K562 (cell line): ENCODE results near the gene LHFPL5. TPM values are rescaled to one million over a fixed set of nuclear protein-coding genes. Genes with fewer than 3 reads are reported as not detected.

Source experiments
- ATAC-seq: fragments of 200-7000 bp; cut with Tn5 transposase; 3 replicates; pipeline ENCODE4 v1.9.1; 2020; ENCODE audit warnings: moderate library complexity
- BruUV-seq: library from RNA; stranded (reverse); fragments of 400-500 nt; replicated peaks from 2 replicates; lab custom pipeline; 2021; lab: Mats Ljungman, UMichigan
- CTCF ChIA-PET: fragments of 300-600 bp; formaldehyde crosslinking; extraction: SDS; loops from one replicate; lab custom pipeline; 2021; ENCODE audit warnings: low intra/inter-chr PET ratio; lab: Yijun Ruan, JAX
- POLR2A ChIA-PET: fragments of 300-600, 350-650 bp; sonication (Branson Sonifier 250); formaldehyde crosslinking; extraction: SDS; loops from one replicate; lab custom pipeline; 2021; ENCODE audit warnings: antibody characterized with exemption, inconsistent platforms; lab: Yijun Ruan, JAX
- DNase-seq, 4 experiments: peaks; one replicate each; pipeline versions ENCODE4 v3.0.0 to v3.0.0-alpha.2; 2011 to 2018; ENCODE audit warnings: low spot score in 3 of 4, mixed read lengths in 3 of 4; ENCODE audit errors: extremely low read depth in 1 of 4
- FAIRE-seq: peaks from 2 replicates; lab custom pipeline; 2011; peaks lifted over from hg19 to GRCh38; lab: Jason Lieb, UNC
- H2AFZ ChIP-seq: 2 replicates; pipeline ENCODE4 v1.6.0; 2011; ENCODE audit warnings: low read depth, low read length, control low read depth, inconsistent platforms
- H3K27ac ChIP-seq: fragments of 200-600 bp; 3 replicates; pipeline ENCODE4 v1.8.0; 2011; ENCODE audit warnings: low read depth, mild to moderate bottlenecking, control low read depth, inconsistent platforms, low read length, moderate library complexity, mixed read lengths; ENCODE audit errors: extremely low read depth
- H3K27me3 ChIP-seq, 2 experiments: fragments of 300-600 bp in 1 of 2; 2 replicates in 1 of 2; 3 replicates in 1 of 2; pipeline versions ENCODE4 v1.6.0 to v1.8.0; 2011; ENCODE audit warnings: inconsistent platforms in 2 of 2, low read length in 2 of 2, mild to moderate bottlenecking in 1 of 2, mixed read lengths in 1 of 2, moderate library complexity in 1 of 2; ENCODE audit not compliant: control insufficient read depth in 2 of 2, insufficient read depth in 2 of 2
- H3K36me3 ChIP-seq: fragments of 300-600 bp; 3 replicates; pipeline ENCODE4 v1.8.0; 2011; ENCODE audit warnings: mild to moderate bottlenecking, low read length, inconsistent platforms; ENCODE audit not compliant: control insufficient read depth, insufficient read depth
- H3K4me1 ChIP-seq, 2 experiments: fragments of 200-600 bp in 1 of 2; replicated peaks in 1 of 2; 2 replicates in 1 of 2; 3 replicates in 1 of 2; pipeline versions ENCODE4 v1.5.1 to v1.8.0; 2011; ENCODE audit warnings: inconsistent platforms in 2 of 2, low read length in 2 of 2, mild to moderate bottlenecking in 1 of 2, mixed read lengths in 1 of 2, moderate library complexity in 1 of 2; ENCODE audit not compliant: control insufficient read depth in 2 of 2, insufficient read depth in 2 of 2
- H3K4me2 ChIP-seq: 2 replicates; pipeline ENCODE4 v1.6.1; 2011; ENCODE audit warnings: low read length, control low read depth, inconsistent platforms, mixed read lengths; ENCODE audit not compliant: insufficient read depth
- H3K4me3 ChIP-seq: fragments of 200-600 bp; sonication (generic), shearing (Covaris generic); 2 replicates; pipeline ENCODE4 v1.5.1; 2016; ENCODE audit warnings: control low read depth, inconsistent platforms
- H3K79me2 ChIP-seq: fragments of 200-600 bp; 3 replicates; pipeline ENCODE4 v1.8.0; 2011; ENCODE audit warnings: low read length, inconsistent platforms; ENCODE audit not compliant: control insufficient read depth, insufficient read depth
- H3K9ac ChIP-seq, 2 experiments: 2 replicates each; pipeline versions ENCODE4 v1.6.0 to v1.6.1; 2011; ENCODE audit warnings: low read depth in 2 of 2, low read length in 2 of 2, control low read depth in 1 of 2, inconsistent platforms in 1 of 2, mild to moderate bottlenecking in 1 of 2, mixed read lengths in 1 of 2; ENCODE audit not compliant: insufficient read depth in 1 of 2
- H3K9me1 ChIP-seq: one replicate; pipeline ENCODE4 v1.6.0; 2011; ENCODE audit warnings: inconsistent platforms, mild to moderate bottlenecking, low read length, moderate library complexity; ENCODE audit not compliant: control insufficient read depth, insufficient read depth
- H3K9me3 ChIP-seq: replicated peaks from 2 replicates; pipeline ENCODE4 v1.5.1; 2011; ENCODE audit warnings: low read depth, low read length, inconsistent platforms; ENCODE audit not compliant: control insufficient read depth, insufficient read depth
- H4K20me1 ChIP-seq: replicated peaks from 2 replicates; pipeline ENCODE4 v1.6.1; 2011; ENCODE audit warnings: low read length, inconsistent platforms, mixed read lengths; ENCODE audit not compliant: control insufficient read depth, insufficient read depth
- BHLHE40 ChIP-seq: IDR thresholded peaks from 2 replicates; pipeline ENCODE4 v1.6.1; 2011; ENCODE audit warnings: low read length, improper control_type of control experiment
- ETV6 ChIP-seq, 3 experiments: fragments of 150-350 bp in 1 of 3; sonication (generic) in 1 of 3; formaldehyde crosslinking in 1 of 3; IDR thresholded peaks; 2 replicates each; pipeline versions ENCODE4 v1.6.1 to v1.8.0; 2014 to 2022; ENCODE audit warnings: borderline replicate concordance in 2 of 3, low read depth in 2 of 3, antibody characterized with exemption in 1 of 3, low read length in 1 of 3, mild to moderate bottlenecking in 1 of 3, missing genetic modification reagents in 1 of 3
- GTF2B ChIP-seq: IDR thresholded peaks from 2 replicates; pipeline ENCODE4 v1.6.1; 2011; ENCODE audit not compliant: insufficient read length; ENCODE audit errors: extremely low read depth
- ILK ChIP-seq: fragments of 450-650 bp; IDR thresholded peaks from 2 replicates; pipeline ENCODE4 v1.6.1; 2016; ENCODE audit warnings: missing genetic modification characterization, low read depth, mild to moderate bottlenecking, missing compliant biosample characterization, moderate library complexity, borderline replicate concordance
- POLR2AphosphoS2 ChIP-seq: IDR thresholded peaks from 2 replicates; pipeline ENCODE4 v1.6.1; 2012; ENCODE audit warnings: low read length, improper control_type of control experiment
- SRF ChIP-seq, 2 experiments: fragments of 250-450, 450-650 bp in 1 of 2; sonication (Bioruptor Pico) in 1 of 2; sonication (generic) in 1 of 2; formaldehyde crosslinking; IDR thresholded peaks; 2 replicates each; pipeline versions ENCODE4 v1.5.0 to v1.5.1; 2020 to 2022; ENCODE audit warnings: mild to moderate bottlenecking in 1 of 2, missing genetic modification reagents in 1 of 2
- ZNF124 ChIP-seq: sonication (generic); formaldehyde crosslinking; IDR thresholded peaks from 2 replicates; pipeline ENCODE4 v1.8.1; 2022; ENCODE audit warnings: missing genetic modification reagents
- WGBS: fragments of 100-300 bp; shearing (Covaris generic); methylation state at CpG from one replicate; pipeline ENCODE4 v1.1.6; 2016; ENCODE audit warnings: low coverage, mixed read lengths; ENCODE audit not compliant: insufficient coverage; ENCODE audit errors: missing lambda C conversion rate; 5-methylcytosine and 5-hydroxymethylcytosine counted together
- in situ Hi-C: fragments of 300-500 bp; cut with MboI; formaldehyde crosslinking; loops from 4 replicates; pipeline ENCODE4 v1.15.0; 2018; ENCODE audit warnings: inconsistent platforms, mixed read lengths
- intact Hi-C: fragments of 100-400 bp; cut with micrococcal nuclease; formaldehyde crosslinking; loops from 2 replicates; pipeline ENCODE4 v1.14.2; 2022
- polyA plus RNA-seq, 8 experiments: library from polyadenylated mRNA; depleted of rRNA in 4 of 8; stranded (reverse) in 5 of 8; unstranded in 3 of 8; fragments of >200 nt; fragmentation: Nextera tagmentation in 2 of 8; fragmentation: Illumina TruSeq in 1 of 8; extraction: Ambion mirVana in 2 of 8; extraction: Trizol in 1 of 8; gene quantifications; 2 replicates each; pipeline versions ENCODE4 v1.2.1 to v1.2.3, GENCODE V29; 2011 to 2014; ENCODE audit warnings: inconsistent platforms in 1 of 8, missing spikeins in 1 of 8
- total RNA-seq, 7 experiments: library from RNA; depleted of rRNA in 6 of 7; stranded (reverse); fragments of >200 nt in 6 of 7; fragmentation: Illumina TruSeq in 2 of 7; extraction: Trizol in 2 of 7; gene quantifications; 2 replicates each; pipeline versions ENCODE4 v1.2.1 to v1.2.3, GENCODE V29; 2011 to 2021; ENCODE audit warnings: low replicate concordance in 1 of 7
- TF ChIP-seq, protein P1 (sequence below), 2 experiments: fragments of 450-650 bp; formaldehyde crosslinking in 1 of 2; IDR thresholded peaks; 2 replicates each; pipeline versions ENCODE4 v1.4.0 to v1.6.1; 2014 to 2020; ENCODE audit warnings: mild to moderate bottlenecking in 2 of 2, borderline replicate concordance in 1 of 2, low read depth in 1 of 2

Gene LHFPL5
- total and polyA plus RNA-seq, 9 of the 15 experiments (the other 6 are each of a cell fraction or from before 2014, with no cell fraction given), result not detected

GRCh38 chr6:35804996-35805736 lies at the start of gene LHFPL5 (continued):
- no peak for TF ChIP-seq GTF2B
- TF ChIP-seq ILK (tag), result no peak
- TF ChIP-seq ETV6 (IDR thresholded peaks at IDR 0.05; ENCODE audit: borderline replicate concordance in 1 of 2, low read depth in 2 of 2, low read length in 1 of 2), result no peak
- TF ChIP-seq ETV6 (CRISPR knock-in tag; IDR thresholded peaks at IDR 0.05; ENCODE audit: borderline replicate concordance), result peak; percentile 77; the same call in 1 of the 2 replicates

DNA sequence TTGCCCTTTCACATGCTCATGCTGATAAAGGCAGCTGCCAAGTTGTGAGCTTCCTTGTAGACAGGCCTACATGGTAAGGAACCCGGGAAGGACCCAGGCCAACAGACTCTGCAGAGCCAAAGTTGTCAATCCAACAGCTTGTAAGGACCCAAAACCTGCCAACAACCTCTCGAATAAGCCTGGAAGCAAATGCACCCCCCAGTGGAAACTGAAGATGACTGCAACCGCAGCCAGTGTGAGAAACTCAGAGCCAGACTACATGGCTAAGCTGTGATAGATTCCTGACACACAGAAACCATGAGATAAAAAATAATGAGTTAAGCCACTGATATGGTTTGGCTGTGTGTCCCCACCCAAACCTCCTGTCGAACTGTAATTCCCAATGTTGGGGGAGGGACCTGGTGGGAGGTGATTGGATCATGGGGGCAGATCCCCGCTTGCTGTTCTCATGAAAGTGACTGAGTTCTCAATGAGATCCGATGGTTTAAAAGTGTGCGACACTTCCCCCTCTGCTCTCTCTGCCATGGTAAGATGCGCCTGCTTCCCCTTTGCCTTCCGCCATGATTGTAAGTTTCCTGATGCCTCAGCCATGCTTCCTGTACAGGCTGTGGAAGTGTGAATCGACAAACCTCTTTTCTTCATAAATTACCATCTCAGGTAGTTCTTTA lies 47.6 kb upstream of the LHFPL5 start:
- intact Hi-C loops (loop anchor here (5.0 kb wide), 2 partner anchors 200 to 235 kb away; no protein-coding TSS in a partner anchor), in situ Hi-C loops (no loop called here)
- Histone ChIP-seq H3K4me1 (no peaks in the 10 kb centered on the region), H3K9ac (no peak overlapping the region; a peak in 1 of 4 replicates), H3K79me2 (no peaks in the 10 kb centered on the region), H2AFZ (no peak overlapping the region), H4K20me1 (no peaks in the 10 kb centered on the region), H3K4me2 (no peak overlapping the region), H3K9me1 (no peaks in the 10 kb centered on the region), H3K4me3 (no peak overlapping the region), H3K36me3 (no peaks in the 10 kb centered on the region), H3K9me3 (no peaks in the 10 kb centered on the region), H3K27ac (no peak overlapping the region), H3K27me3 (peaks cover 41 to 79% of the 10 kb centered on the region in 2 experiments)
- FAIRE-seq (peak; percentile 97), DNase-seq (peak; percentile 57 to 81 (median 67)), ATAC-seq (peak; percentile 96)
- 8% methylated on average over 10 of the region's 10 CpGs for WGBS
- ChIA-PET CTCF (interaction anchor here (0.8 to 1.3 kb wide), 3 partner anchors 174 to 235 kb away, joined by 4 to 5 read pairs (median 5); no protein-coding TSS in a partner anchor), POLR2A (interaction anchor here (0.5 to 0.9 kb wide), 3 partner anchors 11 to 206 kb away, joined by 3 to 5 read pairs (median 4); no protein-coding TSS in a partner anchor)
- no TSS peak for BruUV-seq
- no peak for TF ChIP-seq ZNF124 (CRISPR knock-in tag)
- TF ChIP-seq SRF (CRISPR knock-in tag; IDR thresholded peaks at IDR 0.05), result no peak
- no peak for TF ChIP-seq BHLHE40
- TF ChIP-seq, protein P1, sequence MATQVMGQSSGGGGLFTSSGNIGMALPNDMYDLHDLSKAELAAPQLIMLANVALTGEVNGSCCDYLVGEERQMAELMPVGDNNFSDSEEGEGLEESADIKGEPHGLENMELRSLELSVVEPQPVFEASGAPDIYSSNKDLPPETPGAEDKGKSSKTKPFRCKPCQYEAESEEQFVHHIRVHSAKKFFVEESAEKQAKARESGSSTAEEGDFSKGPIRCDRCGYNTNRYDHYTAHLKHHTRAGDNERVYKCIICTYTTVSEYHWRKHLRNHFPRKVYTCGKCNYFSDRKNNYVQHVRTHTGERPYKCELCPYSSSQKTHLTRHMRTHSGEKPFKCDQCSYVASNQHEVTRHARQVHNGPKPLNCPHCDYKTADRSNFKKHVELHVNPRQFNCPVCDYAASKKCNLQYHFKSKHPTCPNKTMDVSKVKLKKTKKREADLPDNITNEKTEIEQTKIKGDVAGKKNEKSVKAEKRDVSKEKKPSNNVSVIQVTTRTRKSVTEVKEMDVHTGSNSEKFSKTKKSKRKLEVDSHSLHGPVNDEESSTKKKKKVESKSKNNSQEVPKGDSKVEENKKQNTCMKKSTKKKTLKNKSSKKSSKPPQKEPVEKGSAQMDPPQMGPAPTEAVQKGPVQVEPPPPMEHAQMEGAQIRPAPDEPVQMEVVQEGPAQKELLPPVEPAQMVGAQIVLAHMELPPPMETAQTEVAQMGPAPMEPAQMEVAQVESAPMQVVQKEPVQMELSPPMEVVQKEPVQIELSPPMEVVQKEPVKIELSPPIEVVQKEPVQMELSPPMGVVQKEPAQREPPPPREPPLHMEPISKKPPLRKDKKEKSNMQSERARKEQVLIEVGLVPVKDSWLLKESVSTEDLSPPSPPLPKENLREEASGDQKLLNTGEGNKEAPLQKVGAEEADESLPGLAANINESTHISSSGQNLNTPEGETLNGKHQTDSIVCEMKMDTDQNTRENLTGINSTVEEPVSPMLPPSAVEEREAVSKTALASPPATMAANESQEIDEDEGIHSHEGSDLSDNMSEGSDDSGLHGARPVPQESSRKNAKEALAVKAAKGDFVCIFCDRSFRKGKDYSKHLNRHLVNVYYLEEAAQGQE (IDR thresholded peaks at IDR 0.05; ENCODE audit: borderline replicate concordance), result peak; percentile 51; the same call in 1 of the 2 replicates
- TF ChIP-seq, protein P1 (CRISPR knock-in tag; IDR thresholded peaks at IDR 0.05; ENCODE audit: low read depth), result no peak
- TF ChIP-seq POLR2AphosphoS2, result no peak
